HPDE6-E6E7 (cell line): ENCODE data around the gene GPC3.
"Not testable (repeated sequence)": the region's sequence is repeated elsewhere in the genome, so short reads cannot be mapped to it uniquely, and the experiment has no call there.

Source experiments
- DNase-seq: peaks from one replicate; pipeline ENCODE4 v3.0.0; 2011; ENCODE audit warnings: missing footprints; ENCODE audit errors: extremely low spot score

Gene GPC3

DNA sequence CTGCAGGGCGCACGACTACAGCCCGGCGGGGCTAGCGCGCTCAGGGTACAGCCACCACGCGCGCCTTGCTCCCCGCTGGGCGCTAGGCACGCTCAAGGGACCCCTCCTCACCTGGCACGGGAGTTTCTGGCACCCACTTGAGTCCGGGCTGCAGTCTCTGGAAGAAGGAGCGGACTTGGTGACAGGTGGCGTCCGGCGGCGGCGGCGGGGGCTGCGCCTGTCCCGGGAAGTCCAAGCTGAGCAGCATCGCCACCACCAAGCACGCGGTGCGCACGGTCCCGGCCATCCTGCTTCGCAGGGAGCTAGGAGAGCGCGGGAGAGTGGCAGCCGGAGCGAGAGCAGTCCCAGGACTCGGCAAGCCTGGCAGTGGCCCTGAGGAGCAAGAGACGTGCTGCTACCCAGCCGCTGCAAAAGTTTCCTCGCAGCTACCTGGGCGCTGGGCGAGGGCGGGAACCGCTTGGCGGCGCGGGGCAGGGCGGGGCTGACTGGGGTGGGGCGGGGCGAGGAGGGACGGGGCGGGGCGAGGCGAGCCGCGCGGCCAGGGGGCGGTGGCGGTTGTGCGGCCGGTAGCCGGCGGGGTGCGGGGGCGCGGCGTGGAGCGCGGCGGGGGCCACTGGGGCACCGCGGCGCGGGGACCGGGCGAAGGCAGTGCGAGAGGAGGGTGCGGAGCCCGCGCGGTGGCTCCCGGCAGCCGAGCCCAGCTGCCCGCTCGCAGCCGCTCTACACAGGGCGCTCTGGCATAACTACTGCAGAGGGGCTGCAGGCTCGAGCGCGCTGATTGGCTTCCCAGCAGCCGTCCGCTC is at the start of gene GPC3:
Gene GPC3, minus strand, starts transcription at position 431 of the 803 bp plus-strand sequence.
- DNase-seq = no peak

DNA sequence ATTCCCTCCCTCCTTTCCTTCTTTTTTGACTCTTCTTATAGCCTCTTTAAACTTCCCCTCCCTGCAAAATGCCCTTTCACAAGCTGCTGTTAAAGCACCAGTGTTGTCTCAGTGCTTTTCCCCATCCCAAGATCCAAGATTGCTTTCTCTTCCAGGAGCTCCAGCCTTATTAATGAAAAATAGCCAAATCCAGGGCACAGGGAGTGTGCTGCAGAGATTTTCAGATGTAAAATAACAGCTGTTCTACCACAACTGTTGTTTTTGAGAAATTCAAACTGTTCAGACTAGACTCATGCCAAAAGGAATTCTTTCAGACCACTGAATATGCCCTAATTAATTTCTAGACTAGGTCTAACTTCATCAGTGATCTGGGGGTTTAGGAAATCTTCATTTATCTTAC is 47.0 kb upstream of the GPC3 start:
- no peak for DNase-seq

DNA sequence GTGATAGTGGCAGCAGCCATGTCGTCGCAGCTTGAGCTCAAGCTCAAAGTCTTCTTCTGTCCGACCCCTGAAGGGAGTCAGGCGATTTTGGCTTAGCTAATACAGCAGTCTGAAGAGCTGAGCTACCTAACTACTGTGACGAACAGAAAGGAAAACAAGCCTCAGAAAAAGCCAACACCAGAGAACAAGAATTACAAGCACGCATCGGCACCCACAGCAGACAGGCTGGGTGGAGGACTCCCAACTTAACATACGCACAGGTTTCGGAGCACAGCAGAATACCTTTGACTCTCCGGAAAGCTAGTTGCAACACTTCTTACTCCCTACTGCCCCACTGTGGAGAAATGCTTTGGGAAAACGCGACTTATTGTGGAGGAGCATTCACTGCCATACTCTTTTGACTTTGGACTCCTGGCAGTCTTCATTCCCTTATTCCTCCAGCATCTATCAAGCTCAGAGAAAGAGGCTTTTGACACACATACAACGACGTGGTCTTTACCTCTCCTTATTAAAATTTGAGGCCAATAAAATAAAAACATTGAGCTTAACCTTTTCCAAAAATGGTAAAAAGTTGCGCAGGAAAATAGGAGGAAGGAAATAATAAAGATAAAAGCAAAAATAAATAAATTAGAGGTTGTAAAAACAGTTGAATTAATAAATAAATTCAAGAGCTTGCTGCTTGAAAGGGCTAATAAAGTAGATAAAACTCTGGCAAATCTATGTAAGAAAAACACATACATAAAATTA is 41.3 kb upstream of the GPC3 start:
- peak; percentile 11 for DNase-seq

DNA sequence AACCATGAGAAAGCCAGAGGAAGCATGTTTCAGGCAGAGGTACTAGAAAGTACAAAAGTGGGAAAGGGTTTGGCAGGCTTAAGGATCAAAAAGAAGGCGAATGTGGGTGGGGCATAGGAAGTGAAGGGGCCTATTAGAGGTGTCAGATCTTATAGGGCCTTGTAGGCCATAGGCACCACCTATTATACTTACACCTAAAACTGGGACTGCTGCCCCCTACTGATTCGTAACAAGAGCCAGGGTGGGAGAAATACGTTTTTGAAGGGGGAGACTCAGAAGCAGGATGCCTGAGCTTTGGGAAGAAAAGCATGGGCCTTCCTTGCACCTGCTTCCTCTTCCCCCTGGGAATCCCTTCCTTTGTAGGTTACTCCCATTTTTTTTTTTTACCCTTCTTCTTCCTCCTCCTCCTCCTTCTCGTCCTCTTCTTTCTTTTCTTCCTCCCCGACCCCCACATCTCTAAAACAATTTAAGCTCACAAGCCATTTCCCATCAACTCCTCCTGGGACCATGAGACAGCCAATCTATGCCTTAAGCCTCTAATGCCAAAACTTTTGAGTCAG is 40.7 kb upstream of the GPC3 start:
- DNase-seq = no peak

DNA sequence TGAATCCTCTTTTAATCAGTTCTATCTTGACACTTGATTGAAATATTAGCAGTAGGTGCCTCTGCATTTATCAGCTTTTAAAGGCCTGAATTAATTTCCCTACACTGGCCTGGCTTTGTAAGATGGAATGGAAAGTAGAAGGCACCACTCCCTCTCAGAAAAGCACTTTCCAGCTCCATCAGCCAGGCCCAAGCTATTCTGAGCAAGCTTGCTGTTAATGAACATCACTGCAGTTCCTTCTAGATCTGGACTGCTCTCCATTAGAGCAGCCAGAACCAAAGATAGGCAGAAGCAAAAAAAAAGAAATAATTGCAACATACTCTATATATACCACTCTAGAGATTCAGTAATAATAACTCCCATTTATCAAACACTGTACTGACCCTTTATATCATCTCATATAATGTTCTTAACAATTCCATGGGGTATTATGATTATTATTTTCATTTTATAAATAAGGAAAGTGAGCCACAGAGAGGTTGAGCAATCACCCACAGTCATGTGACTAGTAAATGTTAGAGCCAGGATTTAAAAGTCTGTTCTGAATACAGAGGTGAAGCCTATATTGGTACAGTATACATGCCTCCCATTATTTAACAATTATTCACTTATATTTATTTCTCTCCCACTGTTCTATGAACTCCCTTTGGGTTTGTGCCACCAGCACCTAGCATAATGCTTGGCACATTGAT is 39.4 kb upstream of the GPC3 start:
- DNase-seq = no peak

DNA sequence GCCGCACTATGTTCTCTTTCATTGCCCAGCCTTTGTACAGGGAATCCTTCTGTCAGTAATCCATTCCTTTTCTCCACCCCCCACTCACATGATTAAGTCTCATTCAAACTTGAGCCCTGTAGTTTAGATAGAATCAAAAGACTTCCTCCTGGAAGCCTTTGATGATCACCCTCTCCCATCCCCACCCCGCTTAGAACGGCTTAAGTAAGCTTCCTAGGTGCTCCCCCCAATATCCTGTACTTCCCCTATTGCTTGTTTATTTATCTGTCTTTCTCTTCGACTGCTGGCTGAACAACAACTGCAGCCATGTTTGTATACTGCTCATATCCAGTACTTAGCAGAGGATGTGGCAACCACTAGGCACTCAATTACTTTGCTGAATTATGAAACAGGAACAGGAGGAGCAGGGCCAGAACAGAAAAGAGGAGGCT is 38.5 kb upstream of the GPC3 start:
- DNase-seq = no peak

DNA sequence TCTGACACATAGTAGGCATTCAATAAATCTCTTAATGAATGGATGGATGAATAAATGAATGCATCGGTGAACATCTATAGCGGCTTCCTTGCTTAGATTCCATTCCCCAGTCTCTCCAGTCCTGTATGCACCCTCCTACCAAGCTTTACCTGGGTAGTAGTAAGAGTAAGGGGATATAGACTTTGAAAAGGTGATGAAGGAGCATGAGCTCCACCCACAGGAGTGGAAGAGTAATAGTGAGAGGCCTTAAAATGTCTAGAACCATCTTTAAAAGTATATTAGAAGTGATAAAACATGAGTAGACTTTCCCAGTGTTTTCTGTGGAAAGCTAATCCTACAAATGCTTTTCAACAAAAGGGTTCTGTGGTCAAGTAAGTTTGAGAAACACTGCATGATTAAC is 35.5 kb upstream of the GPC3 start:
- DNase-seq = no peak

DNA sequence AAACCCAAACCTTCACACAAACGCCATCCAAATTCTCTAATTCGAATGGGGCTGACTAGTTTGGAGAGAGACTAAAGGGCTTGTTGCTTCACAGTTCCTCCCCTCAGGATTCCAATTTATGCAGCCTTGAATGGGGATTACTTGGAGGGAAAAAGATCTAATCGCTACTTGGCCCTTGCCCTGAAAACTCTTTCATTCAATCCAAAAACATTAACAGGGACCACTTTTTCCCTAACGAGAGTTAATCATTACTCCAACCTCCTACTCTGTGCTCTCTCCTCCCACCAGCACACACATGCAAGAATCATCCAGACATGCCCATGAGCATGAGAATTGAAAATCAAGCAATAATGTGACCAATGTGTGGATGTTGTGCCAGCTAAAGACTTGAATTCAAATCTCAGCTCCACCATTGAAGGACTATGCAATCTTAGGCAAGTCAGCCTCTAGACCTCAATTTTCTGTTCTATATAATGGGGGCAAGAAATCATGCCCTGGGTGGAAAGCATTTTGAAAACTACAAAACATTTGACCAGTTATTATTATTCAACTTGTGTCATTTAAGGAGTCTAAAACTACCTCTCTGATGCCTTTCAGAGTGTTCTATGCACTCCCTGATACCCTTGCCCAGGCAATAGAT is 34.3 kb upstream of the GPC3 start:
- DNase-seq = no peak

DNA sequence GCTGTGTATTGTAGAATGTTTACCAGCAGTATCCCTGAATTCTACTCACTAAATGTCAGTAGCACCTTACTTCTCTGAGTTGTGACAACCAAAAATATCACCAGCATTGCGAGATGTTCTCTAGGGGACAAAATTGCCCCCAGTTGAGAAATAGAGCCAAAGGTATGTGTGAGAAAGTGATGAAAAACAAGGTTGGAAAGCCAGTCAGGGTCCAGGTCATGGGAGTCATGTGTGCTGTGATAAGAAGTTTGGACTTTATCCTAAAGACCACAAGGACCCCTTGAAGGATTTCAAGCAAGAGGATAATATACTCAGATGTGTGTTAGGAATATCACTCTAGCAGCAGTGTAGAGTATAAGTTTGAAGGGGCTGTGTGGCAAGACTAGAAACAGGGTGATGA is 30.9 kb upstream of the GPC3 start:
- DNase-seq = not testable (repeated sequence)

DNA sequence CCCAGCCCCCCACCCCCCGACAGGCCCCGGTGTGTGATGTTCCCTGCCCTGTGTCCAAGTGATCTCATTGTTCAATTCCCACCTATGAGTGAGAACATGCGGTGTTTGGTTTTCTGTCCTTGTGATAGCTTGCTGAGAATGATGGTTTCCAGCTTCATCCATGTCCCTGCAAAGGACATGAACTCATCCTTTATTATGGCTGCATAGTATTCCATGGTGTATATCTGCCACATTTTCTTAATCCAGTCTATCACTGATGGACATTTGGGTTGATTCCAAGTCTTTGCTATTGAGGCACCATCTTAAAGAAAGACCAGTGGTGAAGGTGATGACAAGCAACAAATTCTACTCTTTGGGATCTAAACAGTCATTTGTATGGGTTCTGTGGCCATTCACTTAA is 30.1 kb upstream of the GPC3 start:
- not testable (repeated sequence) for DNase-seq

DNA sequence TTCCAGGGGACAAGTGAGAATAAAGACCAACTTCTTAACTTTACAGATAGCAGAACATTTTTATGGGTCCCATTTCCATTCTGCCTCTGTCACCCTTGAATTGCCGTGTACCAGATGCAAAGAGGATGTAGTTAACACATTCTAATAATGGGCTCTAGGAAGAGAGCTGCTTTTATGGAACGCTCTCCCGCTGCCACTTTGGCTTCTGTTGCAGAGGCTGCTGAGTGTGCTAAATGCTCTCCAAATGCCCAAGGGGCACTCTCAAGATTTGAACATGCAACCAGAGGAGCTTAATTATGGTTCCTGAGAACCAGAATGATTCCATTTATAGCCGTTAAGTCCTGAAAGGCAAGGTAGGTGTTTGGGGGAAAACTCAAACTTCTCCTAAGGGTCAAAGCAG is 28.1 kb upstream of the GPC3 start:
- DNase-seq = no peak

DNA sequence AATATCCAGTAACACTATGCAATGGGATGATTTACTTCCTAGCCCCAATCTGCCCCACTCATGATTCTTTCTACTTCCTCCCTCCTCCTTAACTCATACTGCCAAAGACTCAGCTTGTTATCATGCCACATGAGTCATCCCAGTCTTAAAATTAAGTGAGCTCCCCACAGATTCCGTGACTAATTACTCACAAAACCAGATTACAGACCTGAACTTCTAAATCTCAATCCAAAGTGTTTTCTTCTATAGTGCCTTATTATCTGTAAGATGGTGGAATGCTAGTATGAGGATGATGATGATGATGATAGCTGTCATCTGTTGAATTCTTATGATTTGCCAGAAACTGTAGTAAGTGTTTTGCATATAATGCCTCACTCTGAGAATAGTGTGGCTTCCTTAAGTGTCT is 27.7 kb upstream of the GPC3 start:
- no peak for DNase-seq

DNA sequence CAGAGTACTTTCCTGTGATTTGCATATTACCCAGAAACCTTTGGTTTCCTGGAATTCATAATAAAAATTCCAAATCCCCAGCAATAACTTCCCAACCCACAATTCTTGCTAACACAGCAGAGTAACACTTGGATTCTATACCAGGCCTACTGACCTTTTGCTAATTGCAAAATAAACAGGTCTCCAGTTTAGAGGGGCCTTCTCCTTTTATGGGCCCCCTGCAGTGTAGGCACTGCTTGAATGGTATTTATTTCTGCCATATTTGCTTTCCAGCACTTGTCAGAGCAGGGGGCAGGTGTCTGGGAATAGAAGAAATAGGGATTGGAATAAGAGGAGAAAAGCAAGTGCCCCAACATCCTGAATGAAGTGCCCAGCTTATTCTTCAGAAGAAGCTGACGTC is 25.3 kb upstream of the GPC3 start:
- no peak for DNase-seq

DNA sequence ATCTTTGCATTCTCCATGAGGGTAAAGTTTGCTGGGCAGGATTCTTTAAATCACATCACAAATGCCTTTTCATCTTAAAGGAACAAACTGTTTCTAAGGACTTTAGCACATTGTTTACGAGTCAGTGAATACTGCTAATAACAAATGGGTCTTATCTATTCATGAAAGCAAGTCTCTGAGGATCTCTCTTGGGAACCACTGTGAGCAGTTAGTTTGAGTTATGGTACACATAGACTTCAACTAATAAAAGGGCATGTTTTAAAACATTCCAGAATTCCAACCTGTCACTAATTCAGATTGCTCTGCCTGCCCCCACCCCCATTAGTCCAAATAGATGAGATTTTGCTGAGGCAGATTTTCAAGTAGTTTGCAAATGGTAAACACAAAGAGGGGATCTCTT is 22.3 kb upstream of the GPC3 start:
- DNase-seq = no peak

DNA sequence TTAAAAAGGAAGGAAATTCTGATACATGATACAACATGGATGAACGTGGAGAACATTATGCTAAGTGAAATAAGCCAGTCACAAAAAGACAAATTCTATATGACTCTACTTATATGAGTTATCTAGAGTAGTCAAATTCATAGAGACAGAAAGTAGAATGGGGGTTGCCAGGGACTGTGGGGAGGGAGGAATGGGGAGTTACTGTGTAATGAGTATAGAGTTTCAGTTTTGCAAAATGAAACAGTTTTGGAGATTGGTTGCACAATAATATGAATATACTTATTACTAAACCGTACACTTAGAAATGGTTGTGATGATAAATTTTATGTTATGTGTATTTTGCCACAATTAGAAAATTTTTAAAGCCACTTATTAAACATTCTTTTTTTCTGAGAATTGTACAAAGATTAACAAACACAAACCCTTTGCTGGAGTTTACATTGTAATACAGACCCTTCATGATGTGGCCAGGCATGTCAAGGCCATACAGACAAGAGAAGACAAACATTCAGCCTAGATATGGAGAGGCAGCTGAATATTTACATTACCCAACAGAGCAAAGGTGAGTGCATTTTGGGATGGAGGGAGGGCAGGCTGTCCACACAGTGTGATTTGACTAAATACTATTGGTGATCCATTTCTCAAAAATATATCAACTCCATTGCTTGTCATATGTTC is 21.2 kb upstream of the GPC3 start:
- no peak for DNase-seq

DNA sequence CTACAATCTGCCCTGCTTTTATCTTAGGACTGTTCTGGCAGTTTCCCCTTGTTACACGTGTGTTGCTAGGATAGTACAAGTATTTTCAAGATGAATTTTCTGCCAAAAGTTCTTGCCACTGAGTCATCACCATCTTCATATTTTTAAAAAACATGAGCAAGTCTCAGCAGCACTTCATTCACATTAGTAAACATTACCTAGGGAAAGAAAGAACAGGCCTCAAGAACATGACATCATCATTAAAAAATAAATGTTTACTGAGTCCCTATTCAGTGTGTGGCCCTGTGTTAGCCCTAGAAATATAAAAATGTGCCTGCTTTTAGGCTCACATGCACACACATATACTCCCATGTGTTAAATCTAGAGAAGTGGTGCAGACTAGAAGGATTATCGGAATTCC is 18.7 kb upstream of the GPC3 start:
- DNase-seq = no peak

DNA sequence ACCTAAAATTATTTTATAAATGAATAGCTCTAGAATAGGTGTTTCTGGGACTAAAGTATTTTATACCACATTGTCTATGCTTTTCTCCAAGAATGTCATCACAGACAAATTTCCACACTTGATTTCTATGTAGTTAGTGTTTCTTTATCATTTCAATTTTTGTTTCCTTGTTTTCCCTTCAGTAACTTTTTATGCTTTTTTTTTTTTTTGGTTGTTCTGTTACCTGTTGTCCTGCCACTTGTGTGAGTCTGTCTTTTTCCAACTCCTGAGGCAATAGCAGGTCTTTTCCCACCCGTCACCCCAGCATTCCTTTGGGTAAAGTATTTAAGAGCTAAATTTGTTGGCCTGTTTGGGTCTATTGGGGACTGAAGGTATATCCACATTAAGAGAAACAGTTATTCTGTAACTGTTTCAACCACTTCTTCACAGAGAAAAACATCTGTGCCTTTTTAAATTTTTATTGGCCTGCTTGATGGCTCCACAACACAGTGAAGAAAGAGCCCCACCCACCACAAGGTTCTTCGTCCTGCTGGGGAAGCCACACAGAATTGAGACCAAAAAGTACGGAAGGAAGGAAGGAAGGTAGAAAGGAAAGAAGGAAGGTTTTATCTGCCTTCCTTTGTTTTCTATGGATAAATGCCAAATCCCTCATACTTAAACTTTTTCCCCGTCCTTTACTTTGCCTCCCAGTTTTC is 17.7 kb upstream of the GPC3 start:
- no peak for DNase-seq

DNA sequence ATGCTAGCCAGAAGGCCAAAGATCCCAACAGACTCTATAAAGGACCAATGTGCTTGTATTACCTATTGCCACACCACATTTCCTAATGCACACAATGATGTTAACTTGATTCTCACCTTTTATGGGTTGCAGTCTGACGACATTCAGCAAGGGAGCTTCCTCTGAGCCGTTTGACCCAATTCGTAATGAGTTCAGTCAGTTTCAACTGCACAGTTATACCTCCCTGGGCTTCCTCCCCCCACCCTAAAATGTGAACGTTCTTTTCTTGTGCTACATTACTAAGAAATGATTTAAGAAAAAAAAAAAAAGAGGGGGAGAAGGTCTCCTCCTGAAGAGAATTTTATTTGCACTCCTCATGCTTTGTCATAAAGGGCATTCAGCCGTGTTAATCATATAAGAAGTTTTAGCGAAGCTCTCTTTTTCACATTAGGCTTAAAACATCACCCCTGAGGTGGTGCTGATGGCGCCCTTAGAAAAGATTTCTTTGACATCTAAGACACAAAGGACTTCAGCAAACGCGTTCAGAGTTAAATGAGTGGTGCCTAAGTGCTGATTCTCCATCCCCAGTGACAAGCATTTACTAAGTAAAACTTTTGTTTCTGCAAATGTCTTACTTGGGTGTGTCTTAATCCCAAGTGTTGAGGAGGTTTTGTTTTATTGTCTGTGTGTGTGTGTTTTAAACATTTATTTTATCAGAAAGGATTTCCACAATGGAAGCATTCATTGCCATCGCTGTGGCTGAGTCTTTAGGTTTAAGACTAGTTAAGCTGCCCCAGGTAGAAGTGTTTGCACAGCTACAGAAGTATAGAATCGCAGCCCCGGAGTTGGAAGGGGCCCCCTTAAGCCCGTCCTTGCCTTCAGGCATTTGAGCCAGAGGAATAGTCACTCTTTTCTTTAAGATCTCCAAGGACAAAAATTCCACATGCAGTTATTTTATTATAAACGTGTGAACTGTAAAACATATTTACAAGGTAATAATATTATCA is 15.2 kb upstream of the GPC3 start:
- DNase-seq = no peak

DNA sequence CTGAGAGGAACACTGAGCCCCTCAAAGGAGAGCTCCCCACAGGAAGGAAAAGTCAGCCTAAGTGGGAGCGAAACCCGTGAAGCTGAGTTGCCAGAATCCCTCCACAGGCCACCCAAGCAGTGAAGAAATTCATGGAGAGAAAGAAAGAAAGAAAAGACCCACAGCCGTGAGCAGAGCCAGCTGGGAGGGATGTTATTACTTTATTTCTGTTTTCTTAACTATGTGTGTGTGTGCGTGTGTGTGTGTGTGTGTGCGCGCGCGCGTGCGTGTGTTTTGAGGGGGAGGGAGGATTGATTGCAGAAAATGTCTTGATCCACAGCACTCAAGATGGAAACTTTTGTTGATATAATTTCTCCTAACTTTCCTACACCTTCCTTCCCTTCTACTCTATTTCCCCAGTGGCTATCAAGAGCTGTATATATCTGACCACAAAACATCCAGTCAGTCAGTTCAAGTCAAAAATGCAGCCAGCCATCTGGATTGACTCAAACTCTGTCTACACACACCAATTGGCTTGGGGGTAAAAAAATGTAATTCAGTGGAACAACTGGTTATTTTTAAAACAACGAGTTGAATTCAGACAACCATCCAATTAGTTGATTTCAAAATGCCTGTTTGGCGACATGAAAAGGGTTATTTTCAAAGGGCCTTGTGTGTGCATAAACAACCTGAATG is 13.8 kb upstream of the GPC3 start:
- no peak for DNase-seq
